ENCODE measurements around the gene BCKDK.

BCKDK gene

GRCh38 chr16:31092330-31092729 is 15.9 kb upstream of the BCKDK start:
- H3K9me3 ChIP-seq (ENCODE audit: control insufficient read depth, insufficient read depth, low read length), result no peaks in the 10 kb centered on the region
- H3K4me1 ChIP-seq (ENCODE audit: control insufficient read depth, low read length), result peaks cover 16% of the 10 kb centered on the region
- H3K4me2 ChIP-seq (ENCODE audit: low read length), result no peak overlapping the region

DNA sequence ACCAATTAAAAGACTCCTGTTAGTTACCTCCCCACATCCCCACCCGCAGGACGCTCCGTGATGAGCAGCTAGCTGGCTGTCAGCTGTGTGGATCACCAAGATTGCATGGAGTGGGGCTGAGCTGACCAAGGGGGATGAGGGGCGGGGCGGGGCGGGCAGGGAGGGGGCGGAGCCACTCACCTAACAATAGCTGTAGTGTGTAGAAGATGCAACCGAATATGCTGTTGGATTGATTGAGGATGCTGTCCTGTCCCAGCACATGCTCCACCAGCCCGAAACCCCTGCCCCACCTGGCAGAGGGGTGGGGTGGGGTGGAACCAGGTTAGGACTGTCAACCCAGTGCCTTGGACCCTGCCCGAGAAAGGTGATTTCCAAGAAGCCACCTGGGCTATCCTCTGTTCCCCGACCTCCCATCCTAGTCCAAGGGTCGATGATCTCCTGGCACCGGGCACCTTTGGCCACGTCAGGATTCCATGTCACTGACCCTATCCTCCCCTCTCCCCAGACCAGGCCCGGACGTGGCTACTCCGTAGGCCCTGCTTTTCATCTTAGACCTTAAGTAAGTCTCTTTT is 15.0 kb upstream of the BCKDK start:
- Histone ChIP-seq H3K27me3 (ENCODE audit: control insufficient read depth, low read length) (no peaks in the 10 kb centered on the region), H3F3A (ENCODE audit: control insufficient read depth, insufficient read depth) (no peaks in the 10 kb centered on the region), H3K9me3 (ENCODE audit: control insufficient read depth, insufficient read depth, low read length) (no peaks in the 10 kb centered on the region), H3K36me3 (ENCODE audit: control insufficient read depth, low read length) (peaks cover 20% of the 10 kb centered on the region), H3K27ac (ENCODE audit: low read depth, low read length) (no peak overlapping the region), H3K4me2 (ENCODE audit: low read length) (peak overlapping the region; percentile 91), H3K79me2 (ENCODE audit: control insufficient read depth, low read length) (peaks cover 30% of the 10 kb centered on the region), H3K4me1 (ENCODE audit: control insufficient read depth, low read length) (peaks cover 16% of the 10 kb centered on the region), H3K9me2 (replicated peaks; ENCODE audit: control insufficient read depth, low read length) (no peaks in the 10 kb centered on the region), H3K4me3 (ENCODE audit: low read length) (peak overlapping the region; percentile 88), H4K20me1 (ENCODE audit: control insufficient read depth, insufficient read depth, low read depth, low read length) (no peaks in the 10 kb centered on the region)
- TF ChIP-seq CTCF (IDR thresholded peaks at IDR 0.05; ENCODE audit: low read depth, low read length, poor library complexity, severe bottlenecking) (no peak), EZH2phosphoT487 (IDR thresholded peaks at IDR 0.05; ENCODE audit: borderline replicate concordance, low read length) (no peak)

More at GRCh38 chr16:31092330-31092729, 15.9 kb upstream of the BCKDK start:
- Histone ChIP-seq H3K27ac (ENCODE audit: low read depth, low read length) (no peak overlapping the region), H3K79me2 (ENCODE audit: control insufficient read depth, low read length) (peaks cover 30% of the 10 kb centered on the region), H4K20me1 (ENCODE audit: control insufficient read depth, insufficient read depth, low read depth, low read length) (no peaks in the 10 kb centered on the region), H3K4me3 (ENCODE audit: low read length) (no peak overlapping the region), H3K27me3 (ENCODE audit: control insufficient read depth, low read length) (no peaks in the 10 kb centered on the region), H3K36me3 (ENCODE audit: control insufficient read depth, low read length) (peaks cover 20% of the 10 kb centered on the region), H3K9me2 (replicated peaks; ENCODE audit: control insufficient read depth, low read length) (no peaks in the 10 kb centered on the region), H3F3A (ENCODE audit: control insufficient read depth, insufficient read depth) (no peaks in the 10 kb centered on the region)
- TF ChIP-seq EZH2phosphoT487 (IDR thresholded peaks at IDR 0.05; ENCODE audit: borderline replicate concordance, low read length) (no peak), CTCF (IDR thresholded peaks at IDR 0.05; ENCODE audit: low read depth, low read length, poor library complexity, severe bottlenecking) (no peak)

DNA sequence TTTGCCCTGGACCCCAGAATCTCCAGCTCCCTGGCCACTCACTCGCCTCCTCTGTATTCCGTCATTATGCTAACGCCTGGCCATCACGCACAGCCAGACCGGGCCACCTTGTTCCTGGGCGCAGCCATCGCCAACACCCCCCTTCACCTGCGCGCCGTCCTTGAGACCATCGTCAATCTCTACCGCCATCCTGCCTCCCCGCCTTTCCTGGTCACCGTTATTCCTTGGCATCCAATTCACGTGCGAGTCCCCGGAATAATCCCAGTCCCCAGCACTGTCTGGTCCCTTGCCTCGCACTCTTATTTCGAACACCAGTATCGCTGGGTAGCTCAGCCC is 14.1 kb upstream of the BCKDK start:
- peak overlapping the region; percentile 70 for H3K27ac ChIP-seq (ENCODE audit: low read depth, low read length)
- peaks cover 30% of the 10 kb centered on the region for H3K79me2 ChIP-seq (ENCODE audit: control insufficient read depth, low read length)

More for the DNA sequence above, 14.1 kb upstream of the BCKDK start:
- Histone ChIP-seq H3K36me3 (ENCODE audit: control insufficient read depth, low read length) (peaks cover 16% of the 10 kb centered on the region), H4K20me1 (ENCODE audit: control insufficient read depth, insufficient read depth, low read depth, low read length) (no peaks in the 10 kb centered on the region), H3K9me2 (replicated peaks; ENCODE audit: control insufficient read depth, low read length) (no peaks in the 10 kb centered on the region), H3K4me2 (ENCODE audit: low read length) (peak overlapping the region; percentile 91), H3K9me3 (ENCODE audit: control insufficient read depth, insufficient read depth, low read length) (no peaks in the 10 kb centered on the region), H3F3A (ENCODE audit: control insufficient read depth, insufficient read depth) (no peaks in the 10 kb centered on the region), H3K27me3 (ENCODE audit: control insufficient read depth, low read length) (no peaks in the 10 kb centered on the region), H3K4me1 (ENCODE audit: control insufficient read depth, low read length) (peaks cover 16% of the 10 kb centered on the region), H3K4me3 (ENCODE audit: low read length) (peak overlapping the region; percentile 88)
- TF ChIP-seq CTCF (IDR thresholded peaks at IDR 0.05; ENCODE audit: low read depth, low read length, poor library complexity, severe bottlenecking) (no peak), EZH2phosphoT487 (IDR thresholded peaks at IDR 0.05; ENCODE audit: borderline replicate concordance, low read length) (no peak)
